Activated T-cell treated with anti-CD3 and anti-CD28 coated beads, Interleukin-2, amount 50 U/mL, for 24 hours (primary cell): ENCODE data around the gene PDE1C.

Experiments used
- DNase-seq: peaks from one replicate; pipeline ENCODE4 v3.0.0-alpha.2; 2020
- H3K27ac Mint-ChIP-seq: 2 replicates; pipeline ENCODE4 v1.8.0; 2020; ENCODE audit warnings: mild to moderate bottlenecking, mixed read lengths
- H3K27me3 Mint-ChIP-seq: 2 replicates; pipeline ENCODE4 v1.8.0; 2020; ENCODE audit warnings: mixed read lengths
- H3K36me3 Mint-ChIP-seq: 2 replicates; pipeline ENCODE4 v1.8.0; 2020; ENCODE audit warnings: low read depth, mixed read lengths
- H3K4me1 Mint-ChIP-seq: 2 replicates; pipeline ENCODE4 v1.8.0; 2020; ENCODE audit warnings: low read depth, mixed read lengths
- H3K4me3 Mint-ChIP-seq: 2 replicates; pipeline ENCODE4 v1.8.0; 2020; ENCODE audit warnings: mild to moderate bottlenecking, moderate library complexity, mixed read lengths
- H3K9me3 Mint-ChIP-seq: 2 replicates; pipeline ENCODE4 v1.8.0; 2020; ENCODE audit warnings: mixed read lengths

Gene PDE1C

DNA sequence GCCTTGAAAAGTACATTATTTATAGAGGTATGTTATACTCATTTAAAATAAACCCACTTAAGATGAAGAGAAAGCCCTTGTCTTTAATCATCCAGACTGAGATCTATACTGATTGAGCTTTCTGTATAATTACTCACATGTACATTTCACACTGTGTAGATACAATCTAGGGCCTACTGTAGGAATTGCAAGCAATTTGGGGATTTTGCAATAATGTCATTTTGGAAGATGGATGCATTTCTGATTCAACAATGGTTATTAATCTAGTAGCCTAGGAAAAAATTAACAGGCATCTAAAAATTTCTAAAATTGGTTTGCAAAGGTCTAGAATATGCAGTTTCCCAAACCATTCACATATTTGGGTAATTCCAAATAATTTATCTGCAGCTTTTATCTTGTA, 132.2 kb downstream of the PDE1C start:
- Mint-ChIP-seq H3K27ac (no peak overlapping the region), H3K36me3 (no peaks in the 10 kb centered on the region), H3K9me3 (peaks cover 14% of the 10 kb centered on the region), H3K4me3 (no peak overlapping the region), H3K4me1 (no peaks in the 10 kb centered on the region), H3K27me3 (no peaks in the 10 kb centered on the region)
- no peak for DNase-seq

DNA sequence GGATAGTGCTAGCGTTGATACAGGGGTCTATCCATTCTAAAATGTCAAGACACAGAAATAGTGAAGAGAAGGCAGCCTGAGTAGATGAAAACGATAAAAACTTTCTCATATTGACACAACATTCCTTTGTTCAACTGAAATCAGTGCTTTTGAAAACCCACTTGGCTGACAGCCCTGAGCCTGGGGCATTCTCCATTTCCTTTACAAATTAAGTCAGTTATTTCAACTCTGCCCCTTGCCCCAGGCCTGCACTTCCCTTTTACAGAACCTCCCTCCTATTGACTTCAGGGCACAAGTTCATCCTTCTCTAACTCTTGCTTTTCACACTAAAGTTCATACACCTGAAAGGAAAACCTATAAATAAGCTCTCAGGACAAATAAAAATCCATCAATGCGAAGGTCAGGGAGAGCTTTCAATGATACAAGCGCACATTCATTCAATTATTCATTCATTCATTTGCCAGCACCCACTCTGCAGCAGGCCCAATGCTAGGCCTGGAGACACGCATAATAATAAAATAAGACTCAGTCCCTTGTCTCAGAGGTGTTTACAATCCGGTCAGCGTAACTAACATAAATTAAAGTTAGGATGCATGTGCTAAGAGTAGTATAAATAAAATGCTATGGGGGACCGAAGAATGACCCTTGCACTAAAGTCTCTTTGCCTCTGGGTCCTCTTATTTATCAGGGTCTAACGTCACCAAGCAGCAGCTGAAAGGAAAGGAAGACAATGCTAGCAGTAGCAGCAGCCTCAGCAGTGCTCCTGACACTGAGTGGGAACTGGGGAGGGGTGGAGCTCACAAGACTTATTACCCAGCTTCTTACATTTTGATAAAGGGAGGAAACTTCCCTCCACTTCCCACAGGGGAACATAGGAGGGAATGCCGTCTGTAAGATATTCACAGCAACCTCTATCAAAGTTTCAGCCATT, 134.8 kb downstream of the PDE1C start:
- Mint-ChIP-seq H3K4me1 (no peaks in the 10 kb centered on the region), H3K27ac (no peak overlapping the region), H3K36me3 (no peaks in the 10 kb centered on the region), H3K4me3 (no peak overlapping the region), H3K27me3 (no peaks in the 10 kb centered on the region), H3K9me3 (peaks cover 11% of the 10 kb centered on the region)
- no peak for DNase-seq

- no peak for DNase-seq
- Mint-ChIP-seq H3K4me3 (no peak overlapping the region), H3K27me3 (no peaks in the 10 kb centered on the region), H3K27ac (no peak overlapping the region), H3K36me3 (no peaks in the 10 kb centered on the region), H3K4me1 (no peaks in the 10 kb centered on the region), H3K9me3 (peaks cover 18% of the 10 kb centered on the region)
These were observed 135.7 kb downstream of the PDE1C start for GRCh38 chr7:31934551-31934950.

DNA sequence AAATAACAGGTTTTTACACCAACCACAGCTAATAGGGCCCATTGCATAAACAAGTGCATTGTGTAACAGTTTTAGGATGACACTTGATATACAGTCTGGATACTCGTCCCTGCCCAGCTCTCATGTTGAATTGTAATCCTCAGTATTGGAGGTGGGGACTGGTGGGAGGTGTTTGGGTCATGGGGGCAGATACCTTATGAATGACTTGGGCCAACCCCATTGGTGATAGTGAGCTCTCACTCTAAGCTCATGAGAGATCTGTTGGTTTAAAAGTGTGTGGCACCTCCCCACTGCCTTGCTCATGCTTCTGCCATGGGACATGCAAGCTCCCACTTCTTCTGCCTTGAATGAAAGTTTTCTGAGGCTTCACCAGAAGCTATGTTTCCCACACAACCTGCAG, 136.7 kb downstream of the PDE1C start:
- H3K4me1 Mint-ChIP-seq, result no peaks in the 10 kb centered on the region
- H3K9me3 Mint-ChIP-seq, result peaks cover 25% of the 10 kb centered on the region
- H3K27me3 Mint-ChIP-seq, result no peaks in the 10 kb centered on the region
- no peak for DNase-seq
- H3K36me3 Mint-ChIP-seq, result no peaks in the 10 kb centered on the region
- H3K4me3 Mint-ChIP-seq, result no peak overlapping the region
- H3K27ac Mint-ChIP-seq, result no peak overlapping the region

GRCh38 chr7:31926991-31927584, 143.1 kb downstream of the PDE1C start:
- Mint-ChIP-seq H3K36me3 (no peaks in the 10 kb centered on the region), H3K4me1 (no peaks in the 10 kb centered on the region), H3K27ac (no peak overlapping the region), H3K4me3 (no peak overlapping the region), H3K27me3 (no peaks in the 10 kb centered on the region), H3K9me3 (peaks cover 19% of the 10 kb centered on the region)
- no peak for DNase-seq

- Mint-ChIP-seq H3K27me3 (no peaks in the 10 kb centered on the region), H3K9me3 (peaks cover 19% of the 10 kb centered on the region), H3K4me1 (no peaks in the 10 kb centered on the region), H3K27ac (no peak overlapping the region), H3K36me3 (no peaks in the 10 kb centered on the region), H3K4me3 (no peak overlapping the region)
- no peak for DNase-seq
These were observed 144.3 kb downstream of the PDE1C start for GRCh38 chr7:31925753-31926454.

DNA sequence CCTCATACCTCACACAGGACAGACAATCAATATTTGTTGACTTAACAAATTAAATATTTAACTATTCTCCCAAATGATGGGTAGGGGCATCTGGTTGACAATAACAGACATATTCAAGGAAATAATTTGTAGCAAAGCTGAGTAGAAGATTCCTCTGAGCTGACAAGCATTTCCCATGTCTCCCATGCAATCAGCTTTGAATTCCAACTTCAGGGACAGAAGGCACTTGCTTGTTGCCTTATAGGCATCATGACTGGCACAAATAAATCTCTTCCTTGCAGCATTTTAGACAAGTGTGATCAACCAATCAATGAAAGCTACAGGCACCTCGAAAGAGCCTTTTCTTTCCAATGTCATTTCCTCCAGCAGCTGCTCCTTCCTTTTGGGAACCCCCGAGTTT, 146.0 kb downstream of the PDE1C start:
- no peak for DNase-seq
- Mint-ChIP-seq H3K4me1 (no peaks in the 10 kb centered on the region), H3K27ac (no peak overlapping the region), H3K36me3 (no peaks in the 10 kb centered on the region), H3K4me3 (no peak overlapping the region), H3K27me3 (no peaks in the 10 kb centered on the region), H3K9me3 (peaks cover 9% of the 10 kb centered on the region)

GRCh38 chr7:31922848-31923247, 147.4 kb downstream of the PDE1C start:
- no peak for DNase-seq
- H3K9me3 Mint-ChIP-seq, result peaks cover under 1% of the 10 kb centered on the region
- H3K4me1 Mint-ChIP-seq, result no peaks in the 10 kb centered on the region
- H3K27me3 Mint-ChIP-seq, result no peaks in the 10 kb centered on the region
- H3K4me3 Mint-ChIP-seq, result no peak overlapping the region
- no peak overlapping the region for H3K27ac Mint-ChIP-seq
- H3K36me3 Mint-ChIP-seq, result no peaks in the 10 kb centered on the region

DNA sequence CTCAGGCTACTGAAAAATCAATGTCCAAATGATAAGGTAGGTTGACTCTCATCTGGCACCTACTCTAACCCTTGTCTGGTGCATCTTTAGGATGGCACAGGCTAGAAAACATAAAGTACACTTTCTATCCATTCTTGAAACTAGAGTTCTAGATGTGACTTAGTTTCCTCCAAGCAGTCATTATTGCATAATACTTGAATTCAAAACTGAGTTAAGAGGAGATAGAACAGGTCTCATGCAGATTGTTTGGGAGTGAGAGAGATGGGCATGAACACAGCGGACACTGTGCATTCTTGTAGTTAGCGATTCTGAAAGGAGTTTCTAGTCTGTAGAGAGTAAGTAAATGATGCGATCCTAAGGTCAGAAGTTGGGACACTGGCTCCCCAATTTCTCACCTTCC, 149.2 kb downstream of the PDE1C start:
- Mint-ChIP-seq H3K36me3 (no peaks in the 10 kb centered on the region), H3K4me1 (no peaks in the 10 kb centered on the region), H3K27me3 (no peaks in the 10 kb centered on the region), H3K9me3 (no peaks in the 10 kb centered on the region), H3K4me3 (no peak overlapping the region), H3K27ac (no peak overlapping the region)
- DNase-seq, result no peak

- Mint-ChIP-seq H3K27me3 (no peaks in the 10 kb centered on the region), H3K27ac (no peak overlapping the region), H3K36me3 (no peaks in the 10 kb centered on the region), H3K4me3 (no peak overlapping the region), H3K9me3 (no peaks in the 10 kb centered on the region), H3K4me1 (no peaks in the 10 kb centered on the region)
- no peak for DNase-seq
These were observed 150.4 kb downstream of the PDE1C start for GRCh38 chr7:31919678-31920369.

- no peaks in the 10 kb centered on the region for H3K4me1 Mint-ChIP-seq
- no peaks in the 10 kb centered on the region for H3K36me3 Mint-ChIP-seq
- no peak for DNase-seq
- H3K27ac Mint-ChIP-seq, result no peak overlapping the region
- no peaks in the 10 kb centered on the region for H3K27me3 Mint-ChIP-seq
- H3K9me3 Mint-ChIP-seq, result no peaks in the 10 kb centered on the region
- no peak overlapping the region for H3K4me3 Mint-ChIP-seq
These were observed 151.4 kb downstream of the PDE1C start for GRCh38 chr7:31918706-31919393.

GRCh38 chr7:31917256-31917655, 153.0 kb downstream of the PDE1C start:
- Mint-ChIP-seq H3K9me3 (no peaks in the 10 kb centered on the region), H3K27ac (no peak overlapping the region), H3K4me3 (no peak overlapping the region), H3K36me3 (no peaks in the 10 kb centered on the region), H3K27me3 (no peaks in the 10 kb centered on the region), H3K4me1 (no peaks in the 10 kb centered on the region)
- no peak for DNase-seq

- no peak for DNase-seq
- H3K27me3 Mint-ChIP-seq, result no peaks in the 10 kb centered on the region
- peaks cover 2% of the 10 kb centered on the region for H3K9me3 Mint-ChIP-seq
- no peak overlapping the region for H3K27ac Mint-ChIP-seq
- no peaks in the 10 kb centered on the region for H3K36me3 Mint-ChIP-seq
- H3K4me1 Mint-ChIP-seq, result no peaks in the 10 kb centered on the region
- no peak overlapping the region for H3K4me3 Mint-ChIP-seq
These were observed 160.0 kb downstream of the PDE1C start for GRCh38 chr7:31910191-31910590.
